CD4-positive, alpha-beta T cell treated with Interleukin-4 for 4 hours (primary cell): Measurements from ENCODE around the gene TET3.
A peak's percentile ranks its signal among the peaks of the same experiment; 100 is the strongest.
"Not testable (repeated sequence)": the region's sequence is repeated elsewhere in the genome, so short reads cannot be mapped to it uniquely, and the experiment has no call there.

Source experiments
- DNase-seq: peaks from one replicate; pipeline ENCODE4 v3.0.0-alpha.2; 2020

Gene TET3

GRCh38 chr2:73984203-73984921 is at the start of gene TET3:
Gene TET3 (plus strand): TSS chr2:73984910. CDS start chr2:73986404, 1,494 bp downstream.
- DNase-seq, result no peak

GRCh38 chr2:73935641-73936040 is 49.1 kb upstream of the TET3 start:
- no peak for DNase-seq

GRCh38 chr2:73937103-73937885 is 47.4 kb upstream of the TET3 start:
- DNase-seq, result no peak

- no peak for DNase-seq
Measured at GRCh38 chr2:73937899-73938298, 46.8 kb upstream of the TET3 start.

GRCh38 chr2:73938718-73939352 is 45.9 kb upstream of the TET3 start:
- DNase-seq, result peak; percentile 28

- DNase-seq, result peak; percentile 34
Measured at GRCh38 chr2:73939419-73939818, 45.3 kb upstream of the TET3 start.

- DNase-seq, result not testable (repeated sequence)
Measured at GRCh38 chr2:73940066-73940465, 44.6 kb upstream of the TET3 start.

GRCh38 chr2:73942664-73943063 is 42.0 kb upstream of the TET3 start:
- no peak for DNase-seq

GRCh38 chr2:73944714-73945113 is 40.0 kb upstream of the TET3 start:
- no peak for DNase-seq

- DNase-seq, result no peak
Measured at GRCh38 chr2:73946215-73946614, 38.5 kb upstream of the TET3 start.

- no peak for DNase-seq
Measured at GRCh38 chr2:73946666-73947065, 38.0 kb upstream of the TET3 start.

- no peak for DNase-seq
Measured at GRCh38 chr2:73947412-73948018, 37.2 kb upstream of the TET3 start.

GRCh38 chr2:73949802-73950201 is 34.9 kb upstream of the TET3 start:
- no peak for DNase-seq

GRCh38 chr2:73952499-73953446 is 31.9 kb upstream of the TET3 start:
- no peak for DNase-seq

GRCh38 chr2:73956218-73956865 is 28.4 kb upstream of the TET3 start:
- DNase-seq, result no peak

GRCh38 chr2:73961274-73961673 is 23.4 kb upstream of the TET3 start:
- DNase-seq, result no peak

GRCh38 chr2:73961823-73962615 is 22.7 kb upstream of the TET3 start:
- DNase-seq, result no peak

GRCh38 chr2:73962798-73963197 is 21.9 kb upstream of the TET3 start:
- DNase-seq, result no peak

- DNase-seq, result peak; percentile 27
Measured at GRCh38 chr2:73963385-73964120, 21.2 kb upstream of the TET3 start.

- DNase-seq, result no peak
Measured at GRCh38 chr2:73964223-73964622, 20.5 kb upstream of the TET3 start.
